Smooth muscle cell (in vitro differentiated cells): ENCODE results near the gene MED7. TPM values are rescaled to one million over a fixed set of nuclear protein-coding genes. Genes with fewer than 3 reads are reported as not detected.
A peak's percentile ranks its signal among the peaks of the same experiment; 100 is the strongest.

Source experiments
- DNase-seq: peaks from one replicate; lab custom pipeline; 2025; ENCODE audit not compliant: unreplicated experiment; lab: John Stamatoyannopoulos, UW
- H2AFZ ChIP-seq: fragments of 200-600 bp; sonication (generic); 2 replicates; pipeline ENCODE4 v1.6.0; 2016; ENCODE audit warnings: antibody characterized with exemption, low read depth, mild to moderate bottlenecking
- H3F3A ChIP-seq: fragments of 200-600 bp; sonication (generic); 2 replicates; pipeline ENCODE4 v1.6.0; 2017; ENCODE audit warnings: antibody characterized with exemption, low read depth
- H3K27ac ChIP-seq: fragments of 200-600 bp; sonication (generic); 2 replicates; pipeline ENCODE4 v1.5.1; 2016; ENCODE audit warnings: low read depth, mild to moderate bottlenecking
- H3K27me3 ChIP-seq: fragments of 200-600 bp; sonication (generic); 2 replicates; pipeline ENCODE4 v1.6.1; 2016; ENCODE audit warnings: low read depth, mild to moderate bottlenecking
- H3K36me3 ChIP-seq: fragments of 200-600 bp; sonication (generic); 2 replicates; pipeline ENCODE4 v1.5.1; 2016; ENCODE audit warnings: low read depth
- H3K4me1 ChIP-seq: fragments of 200-600 bp; sonication (generic); 2 replicates; pipeline ENCODE4 v1.5.1; 2016; ENCODE audit warnings: low read depth
- H3K4me2 ChIP-seq: fragments of 200-600 bp; sonication (generic); 2 replicates; pipeline ENCODE4 v1.6.0; 2016; ENCODE audit warnings: mild to moderate bottlenecking
- H3K4me3 ChIP-seq: fragments of 200-600 bp; sonication (generic); 2 replicates; pipeline ENCODE4 v1.5.1; 2016; ENCODE audit warnings: mild to moderate bottlenecking
- H3K79me2 ChIP-seq: fragments of 200-600 bp; sonication (generic); 2 replicates; pipeline ENCODE4 v1.6.0; 2016; ENCODE audit warnings: low read depth, mild to moderate bottlenecking
- H3K9ac ChIP-seq: fragments of 200-600 bp; sonication (generic); 2 replicates; pipeline ENCODE4 v1.6.0; 2016; ENCODE audit warnings: low read depth
- H3K9me3 ChIP-seq: fragments of 200-600 bp; sonication (generic); replicated peaks from 2 replicates; pipeline ENCODE4 v1.5.1; 2016; ENCODE audit warnings: low read depth
- H4K20me1 ChIP-seq: fragments of 200-600 bp; sonication (generic); 2 replicates; pipeline ENCODE4 v1.6.0; 2016; ENCODE audit warnings: low read depth
- WGBS: methylation state at CpG from one replicate; pipeline ENCODE4 v1.1.7; 2016; ENCODE audit warnings: low lambda C conversion rate; 5-methylcytosine and 5-hydroxymethylcytosine counted together
- polyA plus RNA-seq: library from polyadenylated mRNA; unstranded; fragments of >200 nt; fragmentation: Nextera tagmentation; extraction: Ambion mirVana; gene quantifications from 2 replicates; pipeline ENCODE4 v1.2.1, GENCODE V29; 2016
- total RNA-seq: library from RNA; depleted of rRNA; stranded (reverse); fragments of >200 nt; gene quantifications from 2 replicates; pipeline ENCODE4 v1.2.3, GENCODE V29; 2014
- TF ChIP-seq, protein P1 (sequence below): fragments of 200-600 bp; sonication (generic); IDR thresholded peaks from 2 replicates; pipeline ENCODE4 v1.5.1; 2017; ENCODE audit warnings: borderline replicate concordance, mild to moderate bottlenecking, antibody characterized with exemption; ENCODE audit not compliant: insufficient read depth, poor library complexity, severe bottlenecking

The MED7 gene
- total and polyA plus RNA-seq, 2 experiments from 2014 or later, result 9.3 to 12.7 TPM

- no peak overlapping the region for H2AFZ ChIP-seq
- TF ChIP-seq, protein P1, sequence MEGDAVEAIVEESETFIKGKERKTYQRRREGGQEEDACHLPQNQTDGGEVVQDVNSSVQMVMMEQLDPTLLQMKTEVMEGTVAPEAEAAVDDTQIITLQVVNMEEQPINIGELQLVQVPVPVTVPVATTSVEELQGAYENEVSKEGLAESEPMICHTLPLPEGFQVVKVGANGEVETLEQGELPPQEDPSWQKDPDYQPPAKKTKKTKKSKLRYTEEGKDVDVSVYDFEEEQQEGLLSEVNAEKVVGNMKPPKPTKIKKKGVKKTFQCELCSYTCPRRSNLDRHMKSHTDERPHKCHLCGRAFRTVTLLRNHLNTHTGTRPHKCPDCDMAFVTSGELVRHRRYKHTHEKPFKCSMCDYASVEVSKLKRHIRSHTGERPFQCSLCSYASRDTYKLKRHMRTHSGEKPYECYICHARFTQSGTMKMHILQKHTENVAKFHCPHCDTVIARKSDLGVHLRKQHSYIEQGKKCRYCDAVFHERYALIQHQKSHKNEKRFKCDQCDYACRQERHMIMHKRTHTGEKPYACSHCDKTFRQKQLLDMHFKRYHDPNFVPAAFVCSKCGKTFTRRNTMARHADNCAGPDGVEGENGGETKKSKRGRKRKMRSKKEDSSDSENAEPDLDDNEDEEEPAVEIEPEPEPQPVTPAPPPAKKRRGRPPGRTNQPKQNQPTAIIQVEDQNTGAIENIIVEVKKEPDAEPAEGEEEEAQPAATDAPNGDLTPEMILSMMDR, result no peak
- H3K36me3 ChIP-seq, result no peaks in the 10 kb centered on the region
- H3K9me3 ChIP-seq, result no peaks in the 10 kb centered on the region
- DNase-seq, result no peak
- peaks cover 2% of the 10 kb centered on the region for H3F3A ChIP-seq
- no peaks in the 10 kb centered on the region for H3K79me2 ChIP-seq
- H3K27me3 ChIP-seq, result no peaks in the 10 kb centered on the region
- WGBS, result 83% methylated on average over 1 of the region's 1 CpG
- peaks cover 7% of the 10 kb centered on the region for H3K4me1 ChIP-seq
- H4K20me1 ChIP-seq, result no peaks in the 10 kb centered on the region
- no peak overlapping the region for H3K4me3 ChIP-seq
- no peak overlapping the region for H3K9ac ChIP-seq
- H3K27ac ChIP-seq, result no peak overlapping the region
- H3K4me2 ChIP-seq, result no peak overlapping the region
Observed at GRCh38 chr5:157120102-157120501, 22.6 kb downstream of the MED7 start.

DNA sequence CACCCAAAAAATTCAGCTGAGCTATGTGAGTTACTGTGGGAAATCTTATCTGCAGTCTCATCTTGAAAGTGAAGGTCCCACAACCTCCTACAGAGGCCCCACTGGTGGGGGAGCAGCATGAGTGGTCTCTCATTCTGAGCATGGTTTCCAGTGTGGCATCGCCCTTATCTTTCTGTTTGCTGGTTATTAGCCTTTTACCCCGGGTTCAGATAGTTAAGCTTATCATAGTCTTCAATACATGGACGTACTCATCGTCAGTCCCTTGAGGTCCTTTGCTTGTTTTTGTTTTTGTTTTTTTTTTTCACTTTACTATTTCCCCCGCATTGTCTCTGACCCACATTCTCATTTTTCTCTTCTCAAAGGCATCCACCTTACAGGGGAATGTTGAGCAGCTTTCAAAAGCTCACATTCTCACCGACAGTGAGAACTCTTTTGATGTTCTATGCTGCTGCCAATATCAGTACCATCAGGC, 26.1 kb downstream of the MED7 start:
- Histone ChIP-seq H3K9me3 (no peaks in the 10 kb centered on the region), H3K27me3 (no peaks in the 10 kb centered on the region), H3K79me2 (no peaks in the 10 kb centered on the region), H3K9ac (no peak overlapping the region), H3K4me1 (peaks cover 11% of the 10 kb centered on the region), H4K20me1 (no peaks in the 10 kb centered on the region), H3K4me3 (no peak overlapping the region), H3K36me3 (no peaks in the 10 kb centered on the region), H3K27ac (no peak overlapping the region), H3K4me2 (no peak overlapping the region), H2AFZ (no peak overlapping the region), H3F3A (peaks cover 7% of the 10 kb centered on the region)
- TF ChIP-seq, protein P1, result no peak
- 77% methylated on average over 6 of the region's 6 CpGs for WGBS
- no peak for DNase-seq

DNA sequence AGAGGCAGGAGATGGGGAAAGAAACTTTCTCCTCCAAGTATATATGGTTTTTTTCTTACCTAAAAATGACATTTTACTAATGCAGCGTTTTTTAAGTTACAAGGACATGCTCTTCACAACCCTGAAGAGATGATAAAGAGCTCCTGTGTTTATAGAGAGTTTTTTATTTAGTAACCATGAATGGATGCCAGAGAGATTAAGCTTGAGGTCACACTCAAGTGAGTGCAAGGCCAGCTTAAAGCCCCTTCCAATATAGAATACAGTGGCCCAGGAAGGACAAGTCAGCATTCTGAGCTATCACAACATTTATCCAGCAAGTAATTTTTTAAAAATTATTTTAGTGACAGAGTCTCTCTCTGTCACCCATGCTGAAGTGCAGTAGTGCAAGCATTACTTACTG, 27.2 kb downstream of the MED7 start:
- WGBS, result 57% methylated on average over 1 of the region's 1 CpG
- H3K9me3 ChIP-seq, result no peaks in the 10 kb centered on the region

DNA sequence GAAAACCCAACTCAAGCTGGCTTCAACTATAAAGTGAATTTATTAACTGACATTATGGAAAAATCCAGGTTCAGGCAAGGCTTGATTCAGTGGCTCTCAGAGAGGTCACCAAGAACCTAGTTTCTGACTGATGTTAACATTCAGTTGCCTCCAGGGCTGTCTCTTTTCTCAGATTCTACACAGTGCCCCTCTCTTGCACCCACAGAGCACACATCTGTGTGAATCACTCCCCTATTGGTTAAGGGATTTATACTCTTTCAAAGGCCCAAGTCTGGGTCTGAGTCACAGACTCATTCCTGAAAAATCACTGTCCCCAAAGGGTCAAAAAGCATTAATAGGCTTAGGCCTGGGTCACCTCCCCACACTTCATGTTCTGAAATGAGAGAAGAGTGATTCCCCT, 27.7 kb downstream of the MED7 start:
- no peaks in the 10 kb centered on the region for H3K36me3 ChIP-seq
- TF ChIP-seq, protein P1, result no peak
- no peaks in the 10 kb centered on the region for H4K20me1 ChIP-seq
- H3K79me2 ChIP-seq, result no peaks in the 10 kb centered on the region
- no peak overlapping the region for H3K4me3 ChIP-seq
- H3K4me1 ChIP-seq, result peaks cover 11% of the 10 kb centered on the region
- no peak for DNase-seq
- H2AFZ ChIP-seq, result no peak overlapping the region
- H3K4me2 ChIP-seq, result peak overlapping the region; percentile 20
- peaks cover 7% of the 10 kb centered on the region for H3F3A ChIP-seq
- H3K9me3 ChIP-seq, result no peaks in the 10 kb centered on the region
- no peak overlapping the region for H3K9ac ChIP-seq
- no peaks in the 10 kb centered on the region for H3K27me3 ChIP-seq
- peak overlapping the region; percentile 33 for H3K27ac ChIP-seq

More for the DNA sequence above, 27.2 kb downstream of the MED7 start:
- H3K4me1 ChIP-seq, result peaks cover 11% of the 10 kb centered on the region
- DNase-seq, result no peak
- H4K20me1 ChIP-seq, result no peaks in the 10 kb centered on the region
- H3F3A ChIP-seq, result peaks cover 7% of the 10 kb centered on the region
- no peaks in the 10 kb centered on the region for H3K27me3 ChIP-seq
- no peak overlapping the region for H3K9ac ChIP-seq
- TF ChIP-seq, protein P1, result no peak
- peak overlapping the region; percentile 20 for H3K4me2 ChIP-seq
- H2AFZ ChIP-seq, result no peak overlapping the region
- no peaks in the 10 kb centered on the region for H3K79me2 ChIP-seq
- peak overlapping the region; percentile 33 for H3K27ac ChIP-seq
- no peak overlapping the region for H3K4me3 ChIP-seq
- no peaks in the 10 kb centered on the region for H3K36me3 ChIP-seq
